ENCODE measurements around the gene PRX. TPM values are rescaled to one million over a fixed set of nuclear protein-coding genes. Genes with fewer than 3 reads are reported as not detected.
A peak's percentile ranks its signal among the peaks of the same experiment; 100 is the strongest.

Gene PRX
- total and polyA plus RNA-seq, 9 of the 15 experiments (the other 6 are each of a cell fraction or from before 2014, with no cell fraction given): 0.65 to 3.5 (median 1.7) TPM; not detected in 2

DNA sequence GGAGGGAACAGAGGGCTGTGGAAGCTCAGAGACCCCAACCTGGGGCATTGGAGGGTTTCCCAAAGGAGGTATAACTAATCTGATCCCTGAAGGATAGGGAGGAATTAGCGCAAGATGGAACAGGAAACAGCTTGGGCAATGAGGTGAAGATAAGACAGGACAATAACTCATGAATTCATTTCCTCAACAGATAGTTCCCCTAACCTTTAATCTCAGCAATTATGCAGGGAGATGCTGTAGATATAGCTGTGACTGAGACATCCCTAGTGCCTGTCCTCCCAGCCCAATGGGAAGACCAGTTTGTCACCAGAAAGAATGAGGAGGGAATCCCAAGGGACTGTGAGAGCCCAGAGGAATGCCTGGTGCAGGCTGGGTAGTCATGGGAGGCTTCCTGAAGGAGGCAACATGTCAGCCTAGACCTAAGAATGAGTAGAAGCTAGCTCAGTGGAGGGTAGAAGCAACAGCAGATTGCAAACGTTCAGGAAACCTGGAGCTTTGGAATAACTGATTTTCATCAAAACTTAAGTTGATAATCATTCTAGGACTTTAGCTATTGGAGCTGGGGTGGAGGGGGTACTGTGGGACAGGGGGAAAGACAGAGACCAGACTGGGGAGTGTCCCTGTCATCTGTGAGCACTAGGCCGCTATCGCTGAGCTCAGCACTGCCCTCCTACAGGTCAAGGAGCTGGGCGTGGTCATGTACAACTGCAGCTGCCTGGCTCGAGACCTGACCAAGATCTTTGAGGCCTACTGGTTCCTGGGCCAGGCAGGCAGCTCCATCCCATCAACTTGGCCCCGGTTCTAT, 42.0 kb downstream of the PRX start (continued):
- TF ChIP-seq, protein P1, sequence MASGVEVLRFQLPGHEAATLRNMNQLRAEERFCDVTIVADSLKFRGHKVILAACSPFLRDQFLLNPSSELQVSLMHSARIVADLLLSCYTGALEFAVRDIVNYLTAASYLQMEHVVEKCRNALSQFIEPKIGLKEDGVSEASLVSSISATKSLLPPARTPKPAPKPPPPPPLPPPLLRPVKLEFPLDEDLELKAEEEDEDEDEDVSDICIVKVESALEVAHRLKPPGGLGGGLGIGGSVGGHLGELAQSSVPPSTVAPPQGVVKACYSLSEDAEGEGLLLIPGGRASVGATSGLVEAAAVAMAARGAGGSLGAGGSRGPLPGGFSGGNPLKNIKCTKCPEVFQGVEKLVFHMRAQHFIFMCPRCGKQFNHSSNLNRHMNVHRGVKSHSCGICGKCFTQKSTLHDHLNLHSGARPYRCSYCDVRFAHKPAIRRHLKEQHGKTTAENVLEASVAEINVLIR (CRISPR knock-in tag; IDR thresholded peaks at IDR 0.05): 0 out of 2 replicates have a peak, but pooled peaks have one; percentile 17
- TF ChIP-seq SP2 (IDR thresholded peaks at IDR 0.05; ENCODE audit: extremely low read depth, low read depth, low read length, poor library complexity, severe bottlenecking) (no peak), ARNT (IDR thresholded peaks at IDR 0.05) (no peak), RCOR1 (IDR thresholded peaks at IDR 0.05; ENCODE audit: borderline replicate concordance in 1 of 2, low read depth in 2 of 2, low read length in 2 of 2) (peak in 1 of 2 experiments; percentile 56; a peak in 2 of 4 replicates), ZBTB8A (IDR thresholded peaks at IDR 0.05; ENCODE audit: partially characterized antibody) (no peak), ZZZ3 (IDR thresholded peaks at IDR 0.05) (no peak), NCOR1 (IDR thresholded peaks at IDR 0.05) (peak; percentile 67), CAMTA2 (CRISPR knock-in tag; conservative IDR thresholded peaks at IDR 0.05) (no peak), POLR2G (IDR thresholded peaks at IDR 0.05; ENCODE audit: low read depth, low read length) (0 out of 2 replicates have a peak, but pooled peaks have one; percentile 30), ZNF239 (CRISPR knock-in tag; IDR thresholded peaks at IDR 0.05) (no peak), TEAD2 (tag; IDR thresholded peaks at IDR 0.05) (no peak), MCM2 (IDR thresholded peaks at IDR 0.05; ENCODE audit: low read depth) (no peak)
- TF ChIP-seq, protein P2, sequence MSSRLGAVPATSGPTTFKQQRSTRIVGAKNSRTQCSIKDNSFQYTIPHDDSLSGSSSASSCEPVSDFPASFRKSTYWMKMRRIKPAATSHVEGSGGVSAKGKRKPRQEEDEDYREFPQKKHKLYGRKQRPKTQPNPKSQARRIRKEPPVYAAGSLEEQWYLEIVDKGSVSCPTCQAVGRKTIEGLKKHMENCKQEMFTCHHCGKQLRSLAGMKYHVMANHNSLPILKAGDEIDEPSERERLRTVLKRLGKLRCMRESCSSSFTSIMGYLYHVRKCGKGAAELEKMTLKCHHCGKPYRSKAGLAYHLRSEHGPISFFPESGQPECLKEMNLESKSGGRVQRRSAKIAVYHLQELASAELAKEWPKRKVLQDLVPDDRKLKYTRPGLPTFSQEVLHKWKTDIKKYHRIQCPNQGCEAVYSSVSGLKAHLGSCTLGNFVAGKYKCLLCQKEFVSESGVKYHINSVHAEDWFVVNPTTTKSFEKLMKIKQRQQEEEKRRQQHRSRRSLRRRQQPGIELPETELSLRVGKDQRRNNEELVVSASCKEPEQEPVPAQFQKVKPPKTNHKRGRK (tag; IDR thresholded peaks at IDR 0.05): no peak
- TF ChIP-seq, protein P3, sequence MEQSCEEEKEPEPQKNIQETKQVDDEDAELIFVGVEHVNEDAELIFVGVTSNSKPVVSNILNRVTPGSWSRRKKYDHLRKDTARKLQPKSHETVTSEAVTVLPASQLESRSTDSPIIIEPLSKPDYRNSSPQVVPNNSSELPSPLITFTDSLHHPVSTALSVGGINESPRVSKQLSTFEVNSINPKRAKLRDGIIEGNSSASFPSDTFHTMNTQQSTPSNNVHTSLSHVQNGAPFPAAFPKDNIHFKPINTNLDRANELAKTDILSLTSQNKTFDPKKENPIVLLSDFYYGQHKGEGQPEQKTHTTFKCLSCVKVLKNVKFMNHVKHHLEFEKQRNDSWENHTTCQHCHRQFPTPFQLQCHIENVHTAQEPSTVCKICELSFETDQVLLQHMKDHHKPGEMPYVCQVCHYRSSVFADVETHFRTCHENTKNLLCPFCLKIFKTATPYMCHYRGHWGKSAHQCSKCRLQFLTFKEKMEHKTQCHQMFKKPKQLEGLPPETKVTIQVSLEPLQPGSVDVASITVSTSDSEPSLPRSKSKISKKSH (CRISPR knock-in tag; IDR thresholded peaks at IDR 0.05): no peak
- TF ChIP-seq, protein P4, sequence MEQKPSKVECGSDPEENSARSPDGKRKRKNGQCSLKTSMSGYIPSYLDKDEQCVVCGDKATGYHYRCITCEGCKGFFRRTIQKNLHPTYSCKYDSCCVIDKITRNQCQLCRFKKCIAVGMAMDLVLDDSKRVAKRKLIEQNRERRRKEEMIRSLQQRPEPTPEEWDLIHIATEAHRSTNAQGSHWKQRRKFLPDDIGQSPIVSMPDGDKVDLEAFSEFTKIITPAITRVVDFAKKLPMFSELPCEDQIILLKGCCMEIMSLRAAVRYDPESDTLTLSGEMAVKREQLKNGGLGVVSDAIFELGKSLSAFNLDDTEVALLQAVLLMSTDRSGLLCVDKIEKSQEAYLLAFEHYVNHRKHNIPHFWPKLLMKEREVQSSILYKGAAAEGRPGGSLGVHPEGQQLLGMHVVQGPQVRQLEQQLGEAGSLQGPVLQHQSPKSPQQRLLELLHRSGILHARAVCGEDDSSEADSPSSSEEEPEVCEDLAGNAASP (IDR thresholded peaks at IDR 0.05): no peak
- TF ChIP-seq, protein P5, sequence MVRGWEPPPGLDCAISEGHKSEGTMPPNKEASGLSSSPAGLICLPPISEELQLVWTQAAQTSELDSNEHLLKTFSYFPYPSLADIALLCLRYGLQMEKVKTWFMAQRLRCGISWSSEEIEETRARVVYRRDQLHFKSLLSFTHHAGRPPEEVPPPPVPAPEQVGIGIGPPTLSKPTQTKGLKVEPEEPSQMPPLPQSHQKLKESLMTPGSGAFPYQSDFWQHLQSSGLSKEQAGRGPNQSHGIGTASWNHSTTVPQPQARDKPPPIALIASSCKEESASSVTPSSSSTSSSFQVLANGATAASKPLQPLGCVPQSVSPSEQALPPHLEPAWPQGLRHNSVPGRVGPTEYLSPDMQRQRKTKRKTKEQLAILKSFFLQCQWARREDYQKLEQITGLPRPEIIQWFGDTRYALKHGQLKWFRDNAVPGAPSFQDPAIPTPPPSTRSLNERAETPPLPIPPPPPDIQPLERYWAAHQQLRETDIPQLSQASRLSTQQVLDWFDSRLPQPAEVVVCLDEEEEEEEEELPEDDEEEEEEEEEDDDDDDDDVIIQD (CRISPR knock-in tag; IDR thresholded peaks at IDR 0.05): no peak
- TF ChIP-seq, protein P6, sequence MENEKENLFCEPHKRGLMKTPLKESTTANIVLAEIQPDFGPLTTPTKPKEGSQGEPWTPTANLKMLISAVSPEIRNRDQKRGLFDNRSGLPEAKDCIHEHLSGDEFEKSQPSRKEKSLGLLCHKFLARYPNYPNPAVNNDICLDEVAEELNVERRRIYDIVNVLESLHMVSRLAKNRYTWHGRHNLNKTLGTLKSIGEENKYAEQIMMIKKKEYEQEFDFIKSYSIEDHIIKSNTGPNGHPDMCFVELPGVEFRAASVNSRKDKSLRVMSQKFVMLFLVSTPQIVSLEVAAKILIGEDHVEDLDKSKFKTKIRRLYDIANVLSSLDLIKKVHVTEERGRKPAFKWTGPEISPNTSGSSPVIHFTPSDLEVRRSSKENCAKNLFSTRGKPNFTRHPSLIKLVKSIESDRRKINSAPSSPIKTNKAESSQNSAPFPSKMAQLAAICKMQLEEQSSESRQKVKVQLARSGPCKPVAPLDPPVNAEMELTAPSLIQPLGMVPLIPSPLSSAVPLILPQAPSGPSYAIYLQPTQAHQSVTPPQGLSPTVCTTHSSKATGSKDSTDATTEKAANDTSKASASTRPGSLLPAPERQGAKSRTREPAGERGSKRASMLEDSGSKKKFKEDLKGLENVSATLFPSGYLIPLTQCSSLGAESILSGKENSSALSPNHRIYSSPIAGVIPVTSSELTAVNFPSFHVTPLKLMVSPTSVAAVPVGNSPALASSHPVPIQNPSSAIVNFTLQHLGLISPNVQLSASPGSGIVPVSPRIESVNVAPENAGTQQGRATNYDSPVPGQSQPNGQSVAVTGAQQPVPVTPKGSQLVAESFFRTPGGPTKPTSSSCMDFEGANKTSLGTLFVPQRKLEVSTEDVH (IDR thresholded peaks at IDR 0.05; ENCODE audit: low read depth, partially characterized antibody): no peak
